CD1c-positive myeloid dendritic cell (primary cell): ENCODE data around the gene SEPTIN10.
A peak's percentile ranks its signal among the peaks of the same experiment; 100 is the strongest.
"Not testable (repeated sequence)": the region's sequence is repeated elsewhere in the genome, so short reads cannot be mapped to it uniquely, and the experiment has no call there.

ENCODE experiments used
- DNase-seq: peaks from one replicate; pipeline ENCODE4 v3.0.0-alpha.2; 2016; ENCODE audit errors: extremely low spot score

Gene SEPTIN10

DNA sequence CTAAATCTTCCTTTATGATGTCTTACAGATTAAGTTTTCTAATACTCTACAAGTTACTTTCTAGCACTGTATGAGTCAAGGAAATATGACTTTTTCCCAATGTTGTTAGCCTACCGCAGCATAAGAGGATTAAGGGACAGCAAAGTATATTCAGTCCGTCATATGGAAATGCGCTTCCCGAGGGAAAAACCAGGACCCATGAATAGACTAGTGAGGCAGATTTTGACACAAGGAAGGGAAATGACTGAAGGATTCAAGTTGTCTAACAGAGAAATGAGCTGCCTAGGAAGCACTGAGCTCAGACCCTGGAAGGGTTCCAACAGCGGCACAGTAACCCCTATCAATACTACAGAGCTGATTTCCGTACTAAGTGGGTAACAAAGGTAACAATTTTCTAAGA is 12.0 kb downstream of the SEPTIN10 start:
- no peak for DNase-seq

GRCh38 chr2:109597283-109597682 is 16.5 kb downstream of the SEPTIN10 start:
- no peak for DNase-seq

DNA sequence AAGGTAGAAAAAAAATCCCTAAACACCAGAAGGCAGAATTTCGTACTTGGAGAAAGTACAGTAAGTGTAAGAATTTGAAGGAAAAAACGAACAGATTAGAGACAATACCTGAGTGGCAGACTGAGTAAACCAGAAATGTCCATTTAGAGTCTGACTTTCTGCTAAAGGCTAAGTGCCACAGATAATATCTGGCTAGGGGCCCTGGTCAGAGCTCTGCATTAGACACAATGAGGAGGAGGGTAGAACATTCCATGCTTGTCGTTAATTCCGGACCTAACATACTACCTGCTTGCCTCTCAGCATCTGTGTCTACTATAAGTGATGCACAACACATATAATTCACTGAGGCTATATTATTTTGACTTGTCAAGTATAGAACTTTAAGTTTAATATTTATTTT is 18.1 kb downstream of the SEPTIN10 start:
- no peak for DNase-seq

DNA sequence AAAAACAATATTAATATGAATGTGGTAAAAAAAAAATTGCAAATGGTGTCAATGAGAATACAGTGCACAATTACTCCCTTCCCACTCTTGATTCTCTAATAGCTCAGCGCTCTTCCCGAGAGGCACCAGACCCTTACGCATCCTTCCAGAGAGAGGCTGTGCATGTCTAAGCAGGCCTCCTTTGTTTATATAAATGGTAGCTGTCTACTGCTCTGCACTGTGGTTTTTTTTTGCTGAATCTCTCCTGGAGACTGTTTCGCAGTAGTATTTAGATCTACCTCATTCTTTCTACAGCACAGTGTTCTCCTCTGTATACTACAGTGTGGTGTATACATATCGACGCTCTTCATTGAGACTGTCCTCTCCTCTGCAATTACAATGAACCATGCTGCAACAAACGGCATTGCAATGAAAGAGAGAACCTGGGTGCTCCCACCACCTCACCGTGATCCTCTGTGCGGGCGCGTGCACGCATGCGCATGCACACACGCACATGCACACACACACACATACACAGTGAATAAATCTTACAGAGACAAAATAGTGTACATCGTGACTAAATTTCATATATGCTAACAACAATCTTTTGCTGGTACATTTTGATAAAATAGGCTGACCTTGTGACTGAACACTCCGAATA is 19.4 kb downstream of the SEPTIN10 start:
- no peak for DNase-seq

- DNase-seq = no peak
These were observed 20.9 kb downstream of the SEPTIN10 start for GRCh38 chr2:109592905-109593304.

DNA sequence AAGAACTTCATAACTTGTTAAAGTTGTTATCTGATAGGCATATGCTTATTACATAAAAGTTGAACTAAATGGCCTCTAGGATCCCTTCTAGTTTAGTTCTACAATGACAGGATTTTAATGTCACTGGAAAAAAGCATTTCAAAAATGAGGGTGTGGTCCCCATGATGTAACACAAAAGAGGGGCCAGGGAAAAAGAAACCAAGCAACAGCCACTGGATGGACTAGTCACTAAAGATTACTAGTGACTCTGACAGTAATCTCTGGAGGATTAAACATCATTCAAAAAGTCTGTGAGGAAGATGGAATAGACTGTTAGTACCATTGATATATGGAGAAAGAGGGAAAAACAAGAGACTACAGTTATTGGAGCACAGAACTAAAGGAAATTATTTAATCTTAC is 22.6 kb downstream of the SEPTIN10 start:
- DNase-seq = no peak

DNA sequence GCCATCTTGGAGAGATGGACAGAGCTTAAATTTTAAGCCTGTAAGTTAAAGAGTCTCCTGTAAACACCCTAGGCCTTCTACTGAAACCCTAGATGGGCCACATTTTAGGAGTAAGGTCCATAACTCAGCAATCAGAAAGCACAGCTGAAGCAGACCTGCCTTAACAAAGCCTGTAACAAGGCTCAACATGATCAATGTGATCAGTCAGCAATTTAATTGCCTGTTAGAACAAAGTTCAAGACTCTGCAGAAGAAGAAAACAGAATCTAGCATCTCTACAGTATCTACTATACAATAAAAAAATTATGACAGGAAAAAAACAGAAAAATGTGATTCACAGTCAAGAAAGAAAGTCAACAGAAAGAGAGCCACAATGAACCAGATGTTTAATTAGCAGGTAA is 27.1 kb downstream of the SEPTIN10 start:
- no peak for DNase-seq

GRCh38 chr2:109582928-109583895 is 30.6 kb downstream of the SEPTIN10 start:
- no peak for DNase-seq

DNA sequence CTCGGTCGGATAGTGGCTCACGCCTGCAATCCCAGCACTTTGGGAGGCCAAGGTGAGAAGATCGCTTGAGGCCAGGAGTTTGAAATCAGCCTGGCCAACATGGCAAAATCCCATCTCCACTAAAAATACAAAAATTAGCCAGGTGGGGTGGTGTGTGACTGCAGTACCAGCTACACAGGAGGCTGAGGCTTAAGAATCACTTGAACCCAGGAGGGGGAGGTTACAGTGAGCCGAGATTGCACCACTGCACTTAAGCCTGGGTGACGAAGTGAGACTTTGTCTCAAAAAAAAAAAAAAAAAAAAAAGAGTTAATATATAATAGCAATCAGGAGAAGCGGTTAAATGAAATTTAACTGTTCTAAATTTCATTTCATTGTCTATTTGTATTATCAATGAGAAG is 36.1 kb downstream of the SEPTIN10 start:
- DNase-seq = not testable (repeated sequence)

DNA sequence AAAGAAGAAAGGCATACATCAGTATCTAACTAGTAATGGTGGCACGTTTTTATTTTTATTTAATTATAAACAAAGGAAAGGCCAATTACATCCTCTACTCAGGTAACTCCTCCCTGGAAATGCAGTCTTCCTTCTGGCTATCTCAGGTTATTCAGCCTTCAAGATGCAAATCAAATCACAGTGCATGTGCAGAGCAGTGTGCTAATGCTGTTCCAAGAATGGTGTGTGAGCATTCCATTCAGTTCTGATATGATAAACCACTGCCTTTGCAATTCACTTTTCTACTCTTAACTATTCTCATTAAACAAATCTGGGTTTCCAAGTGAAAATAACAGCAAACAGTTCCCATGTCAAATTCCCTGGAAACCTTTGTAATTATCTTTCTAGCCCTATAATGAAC is 38.4 kb downstream of the SEPTIN10 start:
- no peak for DNase-seq

- DNase-seq = no peak
These were observed 49.7 kb downstream of the SEPTIN10 start for GRCh38 chr2:109563980-109564550.

DNA sequence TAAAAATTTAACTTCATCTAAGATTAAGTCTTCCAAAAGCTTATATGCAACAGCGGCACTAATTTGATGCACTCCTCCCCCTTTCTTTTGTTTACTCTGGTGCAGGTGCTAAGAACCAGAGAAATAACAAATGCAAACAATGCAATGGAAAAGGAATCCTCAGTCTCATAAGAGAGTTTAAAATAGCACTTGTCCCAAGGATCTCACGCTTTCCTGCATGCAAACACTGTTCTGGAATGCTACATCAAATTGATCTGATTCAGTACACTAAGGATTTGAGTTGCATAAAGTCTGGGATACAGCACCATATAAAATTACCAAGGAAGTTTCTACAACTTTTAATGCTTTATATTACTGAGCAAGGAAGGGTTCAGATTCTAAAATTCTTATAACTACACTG is 50.5 kb downstream of the SEPTIN10 start:
- DNase-seq = no peak

- no peak for DNase-seq
These were observed 51.3 kb downstream of the SEPTIN10 start for GRCh38 chr2:109562421-109562820.

- DNase-seq = no peak
These were observed 53.5 kb downstream of the SEPTIN10 start for GRCh38 chr2:109560265-109560664.

DNA sequence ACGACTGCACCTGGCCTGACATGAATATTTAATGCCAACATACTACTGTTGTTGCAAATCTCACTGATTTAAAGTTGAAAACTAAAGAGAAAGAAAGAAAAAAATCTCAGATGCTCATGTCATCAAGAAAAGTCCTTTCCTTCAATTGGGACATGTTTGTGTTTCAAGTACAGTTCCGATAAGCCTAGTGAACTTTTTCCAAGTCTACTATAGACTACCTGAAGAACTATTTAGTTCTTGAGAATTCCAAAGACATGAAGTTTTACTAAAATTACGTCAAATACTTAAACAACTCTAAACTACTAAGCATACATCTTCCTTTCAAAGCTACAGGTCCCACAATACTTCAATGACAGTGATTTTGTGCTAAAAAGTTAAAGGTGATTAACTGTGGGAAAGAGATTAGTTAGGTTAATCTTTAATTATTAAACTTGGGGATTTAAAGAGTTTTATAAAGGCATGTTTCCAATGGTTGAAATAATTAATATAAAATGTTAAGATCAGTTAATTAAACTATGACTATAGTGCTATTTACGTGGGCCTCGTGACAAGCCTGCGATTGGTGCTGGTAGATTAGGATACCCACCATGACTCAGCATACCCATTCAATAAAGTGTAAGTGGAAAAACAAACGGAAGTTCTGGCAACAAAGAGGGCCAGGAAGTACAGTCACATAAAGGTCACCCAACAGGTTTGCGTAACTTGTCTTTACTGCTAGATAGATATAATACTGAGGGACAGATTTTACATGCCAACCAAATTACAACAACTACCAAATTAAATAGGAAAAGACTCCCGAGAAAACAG is 55.5 kb downstream of the SEPTIN10 start:
- DNase-seq = peak; percentile 38

DNA sequence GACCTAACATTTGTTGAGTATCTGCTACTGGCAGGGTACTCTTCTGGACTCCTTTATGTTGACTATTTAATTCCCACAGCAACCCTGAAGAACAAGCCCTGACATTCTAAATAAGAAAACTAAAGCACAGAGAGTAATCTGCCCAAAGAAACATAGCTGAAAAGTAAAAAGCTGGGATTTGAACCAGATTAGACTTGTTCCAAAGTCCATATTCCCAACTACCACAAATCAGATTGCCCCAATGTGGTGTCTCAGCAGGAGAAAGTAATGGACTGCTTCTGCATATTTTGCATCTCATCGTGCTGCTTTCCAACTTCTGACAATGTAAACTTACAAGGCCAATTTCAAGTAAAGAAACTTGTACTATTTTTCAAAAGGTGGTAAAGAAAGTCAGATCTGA is 56.5 kb downstream of the SEPTIN10 start:
- no peak for DNase-seq

- no peak for DNase-seq
These were observed 58.3 kb downstream of the SEPTIN10 start for GRCh38 chr2:109555346-109555900.

GRCh38 chr2:109554758-109555157 is 59.0 kb downstream of the SEPTIN10 start:
- DNase-seq = no peak

DNA sequence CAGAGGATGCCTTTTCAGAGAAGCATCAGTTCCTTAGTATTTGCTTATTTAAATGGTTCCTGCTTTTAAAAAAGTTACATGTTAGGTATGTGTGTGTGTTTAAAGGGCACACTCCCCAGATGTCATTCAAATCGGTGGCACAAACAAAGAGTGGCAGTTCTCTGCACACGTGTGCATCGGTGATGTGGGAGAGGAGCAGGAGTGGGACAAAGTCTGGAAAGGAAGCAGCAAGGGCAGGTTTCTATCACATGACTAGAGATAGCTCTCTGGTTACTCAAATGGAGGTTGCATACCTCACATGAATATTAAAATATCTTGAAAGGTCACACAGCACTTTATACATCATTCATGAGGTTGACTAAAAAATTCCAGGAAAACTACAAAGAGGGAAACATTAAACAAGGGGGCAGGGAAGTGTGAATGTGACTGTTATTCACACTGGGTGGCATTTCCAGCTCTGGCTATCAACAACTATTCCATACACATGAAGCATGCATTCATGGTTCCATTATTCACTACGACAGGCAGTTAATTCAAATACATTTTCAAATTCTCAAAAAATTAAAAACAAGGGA is 64.7 kb downstream of the SEPTIN10 start:
- DNase-seq = no peak

GRCh38 chr2:109547280-109547679 is 66.5 kb downstream of the SEPTIN10 start:
- DNase-seq = no peak
